ENCODE measurements around the gene UNCX. TPM values are rescaled to one million over a fixed set of nuclear protein-coding genes. Genes with fewer than 3 reads are reported as not detected.
"Not testable (repeated sequence)": the region's sequence is repeated elsewhere in the genome, so short reads cannot be mapped to it uniquely, and the experiment has no call there.

Gene UNCX
- total RNA-seq, 3 donors from 2014 or later: not detected

- no peak overlapping the region for H3K4me3 Mint-ChIP-seq
- DNase-seq (no peak), ATAC-seq (no peak)
- peaks cover 7% of the 10 kb centered on the region for H3K4me1 Mint-ChIP-seq (ENCODE audit: low read depth)
- no peaks in the 10 kb centered on the region for H3K9me3 Mint-ChIP-seq
- H3K27me3 Mint-ChIP-seq (ENCODE audit: low read depth): peaks cover 55% of the 10 kb centered on the region
- no peaks in the 10 kb centered on the region for H3K36me3 Mint-ChIP-seq (ENCODE audit: insufficient read depth)
Measured at GRCh38 chr7:1250901-1251300, 18.2 kb downstream of the UNCX start.

- H3K36me3 Mint-ChIP-seq (ENCODE audit: insufficient read depth): no peaks in the 10 kb centered on the region
- ATAC-seq (no peak), DNase-seq (no peak)
- no peak overlapping the region for H3K4me3 Mint-ChIP-seq
- peaks cover 56% of the 10 kb centered on the region for H3K27me3 Mint-ChIP-seq (ENCODE audit: low read depth)
- H3K9me3 Mint-ChIP-seq: no peaks in the 10 kb centered on the region
- peaks cover 5% of the 10 kb centered on the region for H3K4me1 Mint-ChIP-seq (ENCODE audit: low read depth)
Measured at GRCh38 chr7:1251796-1252539, 19.3 kb downstream of the UNCX start.

- DNase-seq (no peak), ATAC-seq (no peak)
- Mint-ChIP-seq H3K27me3 (ENCODE audit: low read depth) (peaks cover 59% of the 10 kb centered on the region), H3K9me3 (no peaks in the 10 kb centered on the region), H3K36me3 (ENCODE audit: insufficient read depth) (no peaks in the 10 kb centered on the region), H3K4me3 (no peak overlapping the region), H3K4me1 (ENCODE audit: low read depth) (peaks cover 5% of the 10 kb centered on the region)
Measured at GRCh38 chr7:1252540-1253090, 19.9 kb downstream of the UNCX start.

GRCh38 chr7:1253681-1254181 lies 21.1 kb downstream of the UNCX start:
- no peak overlapping the region for H3K4me3 Mint-ChIP-seq
- peaks cover 53% of the 10 kb centered on the region for H3K27me3 Mint-ChIP-seq (ENCODE audit: low read depth)
- DNase-seq (no peak), ATAC-seq (no peak)
- no peaks in the 10 kb centered on the region for H3K9me3 Mint-ChIP-seq
- no peaks in the 10 kb centered on the region for H3K4me1 Mint-ChIP-seq (ENCODE audit: low read depth)
- H3K36me3 Mint-ChIP-seq (ENCODE audit: insufficient read depth): no peaks in the 10 kb centered on the region

GRCh38 chr7:1254281-1255079 lies 21.8 kb downstream of the UNCX start:
- Mint-ChIP-seq H3K4me1 (ENCODE audit: low read depth) (no peaks in the 10 kb centered on the region), H3K36me3 (ENCODE audit: insufficient read depth) (no peaks in the 10 kb centered on the region), H3K4me3 (no peak overlapping the region), H3K27me3 (ENCODE audit: low read depth) (peaks cover 50% of the 10 kb centered on the region), H3K9me3 (no peaks in the 10 kb centered on the region)
- ATAC-seq (no peak), DNase-seq (no peak)

- H3K4me1 Mint-ChIP-seq (ENCODE audit: low read depth): no peaks in the 10 kb centered on the region
- no peak for ATAC-seq
- H3K4me3 Mint-ChIP-seq: no peak overlapping the region
- H3K36me3 Mint-ChIP-seq (ENCODE audit: insufficient read depth): no peaks in the 10 kb centered on the region
- peaks cover 46% of the 10 kb centered on the region for H3K27me3 Mint-ChIP-seq (ENCODE audit: low read depth)
- no peak for DNase-seq
- H3K9me3 Mint-ChIP-seq: no peaks in the 10 kb centered on the region
Measured at GRCh38 chr7:1255080-1255816, 22.6 kb downstream of the UNCX start.

GRCh38 chr7:1255817-1256340 lies 23.2 kb downstream of the UNCX start:
- Mint-ChIP-seq H3K36me3 (ENCODE audit: insufficient read depth) (no peaks in the 10 kb centered on the region), H3K4me3 (no peak overlapping the region)

GRCh38 chr7:1256621-1257020 lies 23.9 kb downstream of the UNCX start:
- no peak for DNase-seq
- no peak for ATAC-seq
- Mint-ChIP-seq H3K36me3 (ENCODE audit: insufficient read depth) (no peaks in the 10 kb centered on the region), H3K4me3 (no peak overlapping the region), H3K9me3 (no peaks in the 10 kb centered on the region), H3K4me1 (ENCODE audit: low read depth) (no peaks in the 10 kb centered on the region), H3K27me3 (ENCODE audit: low read depth) (peaks cover 39% of the 10 kb centered on the region)

More at GRCh38 chr7:1255817-1256340, 23.2 kb downstream of the UNCX start:
- ATAC-seq: no peak
- no peaks in the 10 kb centered on the region for H3K9me3 Mint-ChIP-seq
- DNase-seq: no peak
- H3K4me1 Mint-ChIP-seq (ENCODE audit: low read depth): no peaks in the 10 kb centered on the region
- peaks cover 45% of the 10 kb centered on the region for H3K27me3 Mint-ChIP-seq (ENCODE audit: low read depth)

- Mint-ChIP-seq H3K36me3 (ENCODE audit: insufficient read depth) (no peaks in the 10 kb centered on the region), H3K4me3 (no peak overlapping the region), H3K9me3 (no peaks in the 10 kb centered on the region), H3K4me1 (ENCODE audit: low read depth) (no peaks in the 10 kb centered on the region), H3K27me3 (ENCODE audit: low read depth) (peaks cover 39% of the 10 kb centered on the region)
- DNase-seq: no peak
- ATAC-seq: no peak
Measured at GRCh38 chr7:1257221-1257620, 24.5 kb downstream of the UNCX start.

- Mint-ChIP-seq H3K36me3 (ENCODE audit: insufficient read depth) (no peaks in the 10 kb centered on the region), H3K27me3 (ENCODE audit: low read depth) (peaks cover 39% of the 10 kb centered on the region), H3K4me1 (ENCODE audit: low read depth) (no peaks in the 10 kb centered on the region), H3K9me3 (no peaks in the 10 kb centered on the region), H3K4me3 (no peak overlapping the region)
- DNase-seq (no peak), ATAC-seq (no peak)
Measured at GRCh38 chr7:1257863-1258262, 25.2 kb downstream of the UNCX start.

GRCh38 chr7:1259621-1260243 lies 27.1 kb downstream of the UNCX start:
- H3K4me1 Mint-ChIP-seq (ENCODE audit: low read depth): no peaks in the 10 kb centered on the region

GRCh38 chr7:1260244-1260635 lies 27.6 kb downstream of the UNCX start:
- no peaks in the 10 kb centered on the region for H3K4me1 Mint-ChIP-seq (ENCODE audit: low read depth)
- DNase-seq (no peak), ATAC-seq (no peak)
- no peaks in the 10 kb centered on the region for H3K9me3 Mint-ChIP-seq
- no peaks in the 10 kb centered on the region for H3K36me3 Mint-ChIP-seq (ENCODE audit: insufficient read depth)
- peaks cover 41% of the 10 kb centered on the region for H3K27me3 Mint-ChIP-seq (ENCODE audit: low read depth)
- no peak overlapping the region for H3K4me3 Mint-ChIP-seq

More at GRCh38 chr7:1259621-1260243, 27.1 kb downstream of the UNCX start:
- Mint-ChIP-seq H3K9me3 (no peaks in the 10 kb centered on the region), H3K36me3 (ENCODE audit: insufficient read depth) (no peaks in the 10 kb centered on the region), H3K27me3 (ENCODE audit: low read depth) (peaks cover 37% of the 10 kb centered on the region), H3K4me3 (no peak overlapping the region)
- DNase-seq (no peak), ATAC-seq (no peak)

GRCh38 chr7:1261036-1261435 lies 28.4 kb downstream of the UNCX start:
- H3K27me3 Mint-ChIP-seq (ENCODE audit: low read depth): peaks cover 42% of the 10 kb centered on the region
- not testable (repeated sequence) for H3K9me3 Mint-ChIP-seq; H3K4me1 Mint-ChIP-seq (ENCODE audit: low read depth); ATAC-seq; DNase-seq; H3K4me3 Mint-ChIP-seq; H3K36me3 Mint-ChIP-seq (ENCODE audit: insufficient read depth)
